HG03342 (cell line): ENCODE measurements around the gene STT3B.
A peak's percentile ranks its signal among the peaks of the same experiment; 100 is the strongest.

Source experiments
- ATAC-seq: cut with Tn5 transposase; IDR thresholded peaks from one replicate; pipeline ENCODE4 v1.9.1; 2021; ENCODE audit warnings: mild to moderate bottlenecking, moderate library complexity; ENCODE audit not compliant: unreplicated experiment

The STT3B gene

GRCh38 chr3:31550452-31551251, 17.9 kb downstream of the STT3B start:
- ATAC-seq, result no peak

- no peak for ATAC-seq
These were observed 18.9 kb downstream of the STT3B start for GRCh38 chr3:31551646-31552045.

- no peak for ATAC-seq
These were observed 19.4 kb downstream of the STT3B start for GRCh38 chr3:31552103-31552502.

- ATAC-seq, result no peak
These were observed 20.5 kb downstream of the STT3B start for GRCh38 chr3:31553258-31553657.

GRCh38 chr3:31555204-31555603, 22.5 kb downstream of the STT3B start:
- ATAC-seq, result no peak

GRCh38 chr3:31559872-31560534, 27.3 kb downstream of the STT3B start:
- ATAC-seq, result no peak

- ATAC-seq, result no peak
These were observed 29.2 kb downstream of the STT3B start for GRCh38 chr3:31561891-31562290.

GRCh38 chr3:31562525-31562924, 29.8 kb downstream of the STT3B start:
- ATAC-seq, result no peak

- no peak for ATAC-seq
These were observed 32.6 kb downstream of the STT3B start for GRCh38 chr3:31565288-31565687.

- peak; percentile 70 for ATAC-seq
These were observed 34.3 kb downstream of the STT3B start for GRCh38 chr3:31567036-31567435.

GRCh38 chr3:31568649-31569048, 35.9 kb downstream of the STT3B start:
- ATAC-seq, result no peak

- ATAC-seq, result no peak
These were observed 38.6 kb downstream of the STT3B start for GRCh38 chr3:31571325-31571724.

GRCh38 chr3:31572236-31573004, 39.7 kb downstream of the STT3B start:
- no peak for ATAC-seq

GRCh38 chr3:31573036-31573779, 40.5 kb downstream of the STT3B start:
- ATAC-seq, result no peak

- ATAC-seq, result no peak
These were observed 42.7 kb downstream of the STT3B start for GRCh38 chr3:31575448-31575847.

- no peak for ATAC-seq
These were observed 43.8 kb downstream of the STT3B start for GRCh38 chr3:31576521-31576920.

GRCh38 chr3:31577232-31577631, 44.5 kb downstream of the STT3B start:
- ATAC-seq, result no peak

GRCh38 chr3:31579828-31580227, 47.1 kb downstream of the STT3B start:
- no peak for ATAC-seq

- ATAC-seq, result no peak
These were observed 47.9 kb downstream of the STT3B start for GRCh38 chr3:31580645-31581044.

- no peak for ATAC-seq
These were observed 48.9 kb downstream of the STT3B start for GRCh38 chr3:31581660-31582059.

- ATAC-seq, result no peak
These were observed 56.5 kb downstream of the STT3B start for GRCh38 chr3:31589228-31589627.
